ENCODE results near the gene F11R.
"Not testable (repeated sequence)": the region's sequence is repeated elsewhere in the genome, so short reads cannot be mapped to it uniquely, and the experiment has no call there.

F11R gene

DNA sequence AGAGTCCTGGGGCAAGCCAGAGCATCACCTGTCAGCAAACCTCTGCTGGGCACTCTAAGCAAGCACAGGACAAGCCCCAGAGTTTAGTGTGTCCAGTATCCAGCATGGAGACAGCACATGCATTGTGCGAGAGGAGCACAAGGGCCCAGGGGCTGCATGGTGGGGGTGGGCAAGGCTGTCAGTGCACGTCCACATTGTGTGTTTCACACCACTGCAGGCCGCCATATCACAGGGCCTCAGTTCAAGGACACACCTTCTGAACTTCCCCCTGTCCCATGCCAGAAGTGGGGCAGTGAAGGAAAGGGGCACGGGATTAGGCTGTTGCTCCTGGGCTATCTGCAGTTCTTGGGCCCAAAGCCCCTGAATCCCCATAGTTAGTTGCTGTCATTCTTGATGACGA is 18.6 kb upstream of the F11R start:
- DNase-seq (ENCODE audit: low read depth) = no peak

DNA sequence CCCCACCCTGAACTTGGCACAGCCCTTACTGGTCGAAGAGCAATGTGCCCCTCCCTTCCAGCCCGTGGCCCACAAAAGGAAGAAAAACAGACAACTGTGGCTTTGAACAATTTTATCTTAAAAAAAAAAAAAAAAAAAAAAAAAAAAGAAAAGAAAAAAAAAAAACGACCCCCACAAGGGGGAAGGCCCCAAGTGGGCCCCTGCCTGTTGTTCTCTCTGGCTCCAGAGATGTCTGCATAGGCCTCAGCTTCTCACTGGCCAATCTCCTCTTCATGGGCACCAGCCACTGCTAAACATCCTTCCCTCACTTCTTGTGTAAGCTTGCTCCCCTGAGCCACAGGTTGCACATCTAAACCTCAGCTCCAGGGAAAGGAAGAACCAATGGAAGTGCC is 18.2 kb upstream of the F11R start:
- DNase-seq (ENCODE audit: low read depth) = no peak

DNA sequence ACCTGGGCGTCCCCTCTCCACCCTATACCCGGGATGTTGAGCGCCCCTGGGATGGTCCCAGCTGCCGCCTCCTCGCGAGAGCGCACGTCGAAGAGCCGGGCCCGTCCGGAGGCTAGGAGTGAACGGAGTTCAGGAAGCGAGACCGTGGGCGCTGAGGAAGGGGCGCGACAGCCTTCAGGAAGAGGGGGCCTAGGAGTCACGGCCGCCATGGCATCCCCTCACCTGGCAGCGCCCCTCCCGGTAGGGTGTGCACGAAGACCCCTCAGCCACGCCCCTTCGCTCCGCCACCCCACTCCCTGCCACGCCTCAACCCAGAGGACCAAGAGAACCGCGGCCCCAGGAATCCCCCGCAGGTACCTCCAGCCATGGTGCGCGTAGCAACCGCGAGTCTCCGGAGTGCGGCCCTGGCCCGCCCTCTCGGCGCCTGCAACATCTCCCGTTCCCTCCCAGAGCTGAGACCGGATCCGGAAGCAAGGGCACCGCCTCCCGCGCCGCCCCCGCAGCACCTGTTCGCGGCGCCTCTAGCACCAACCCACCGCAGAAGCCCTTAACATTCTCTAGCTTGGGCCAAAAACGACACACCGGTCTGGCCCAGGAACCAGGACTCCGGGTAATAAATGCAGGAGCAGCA is 17.7 kb upstream of the F11R start, which contains the start of gene TSTD1:
TSTD1 (minus strand) TSS at position 442 of the 631 bp plus-strand sequence; CDS start at position 367, 75 bp downstream.
- DNase-seq (ENCODE audit: low read depth) = peak; percentile 57

DNA sequence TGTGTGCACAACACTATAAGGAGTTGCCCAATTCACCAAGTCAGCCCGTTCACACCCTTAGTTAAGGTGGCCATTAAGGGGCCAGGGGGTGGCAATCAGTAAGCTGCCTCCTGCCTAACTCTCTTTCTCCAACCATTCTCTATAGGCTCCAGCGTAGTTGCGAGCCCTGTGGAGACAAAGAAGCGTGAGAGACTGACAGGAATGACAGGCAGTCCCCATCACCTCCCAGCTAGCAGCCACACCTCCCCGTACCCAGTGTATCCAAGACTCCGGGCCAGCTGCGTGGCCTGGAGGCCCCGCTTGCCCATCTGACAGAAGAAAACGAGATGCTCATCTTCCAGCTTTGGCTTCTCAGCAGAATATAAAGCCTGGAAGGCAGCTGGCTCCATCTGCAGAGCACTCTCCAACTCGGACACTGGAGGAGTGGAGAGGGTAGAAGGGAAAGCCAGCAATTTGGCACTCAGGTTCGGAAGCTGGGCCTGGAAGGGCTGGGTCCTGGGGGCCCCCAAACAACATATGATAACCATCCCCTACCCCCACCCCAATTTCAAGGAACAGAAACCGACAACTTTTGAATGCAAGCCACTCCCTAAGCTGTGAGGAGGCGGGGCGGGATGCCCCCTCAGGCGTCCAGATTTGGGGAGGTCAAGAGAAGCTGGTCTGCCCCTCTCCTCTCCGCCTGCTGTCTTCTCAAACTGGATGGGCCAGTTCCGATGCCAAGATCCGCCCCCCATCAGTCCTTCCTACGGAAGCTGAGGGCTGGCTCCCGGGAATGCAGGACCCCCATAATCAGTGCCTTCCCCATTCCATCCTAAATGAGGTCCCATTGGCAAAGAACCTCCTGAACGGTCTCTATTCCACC is 16.9 kb upstream of the F11R start:
- no peak for DNase-seq (ENCODE audit: low read depth)

DNA sequence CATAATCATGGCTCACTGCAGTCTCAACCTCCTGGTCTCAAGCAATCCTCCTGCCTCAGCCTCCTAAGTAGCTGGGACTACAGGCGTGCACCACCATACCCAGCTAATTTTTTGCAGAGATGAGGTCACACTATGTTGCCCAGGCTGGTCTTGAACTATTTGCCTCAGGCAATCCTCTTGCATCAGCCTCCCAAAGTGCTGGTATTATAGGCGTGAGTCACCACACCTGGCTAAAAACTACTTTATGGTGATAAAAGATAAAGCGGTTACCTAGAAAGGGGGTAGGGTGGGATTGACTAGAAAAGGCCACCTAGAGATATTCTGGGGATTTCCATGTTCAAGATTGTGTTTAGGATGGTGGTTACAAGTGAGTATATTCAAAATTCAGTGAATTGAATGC is 12.8 kb upstream of the F11R start:
- DNase-seq (ENCODE audit: low read depth) = no peak

DNA sequence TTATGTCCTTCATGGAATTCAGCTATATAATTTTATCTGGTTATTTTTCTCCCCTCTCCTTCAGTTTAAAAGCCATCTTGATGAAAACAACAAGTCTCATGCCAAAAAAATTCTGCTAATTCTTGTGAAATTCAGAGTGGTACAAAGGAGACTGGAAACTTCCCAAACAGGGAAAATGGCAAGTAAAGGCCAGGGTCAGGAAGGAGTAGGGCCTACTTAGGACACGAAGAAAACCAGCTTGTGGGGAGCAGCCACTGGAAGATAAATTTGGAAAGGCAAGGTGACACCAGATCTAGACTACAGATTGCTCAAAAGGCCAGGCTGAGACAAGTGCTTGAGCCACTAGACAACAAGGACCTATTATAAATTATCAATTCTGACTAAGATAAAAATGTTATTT is 11.5 kb upstream of the F11R start:
- DNase-seq (ENCODE audit: low read depth) = peak; percentile 45

DNA sequence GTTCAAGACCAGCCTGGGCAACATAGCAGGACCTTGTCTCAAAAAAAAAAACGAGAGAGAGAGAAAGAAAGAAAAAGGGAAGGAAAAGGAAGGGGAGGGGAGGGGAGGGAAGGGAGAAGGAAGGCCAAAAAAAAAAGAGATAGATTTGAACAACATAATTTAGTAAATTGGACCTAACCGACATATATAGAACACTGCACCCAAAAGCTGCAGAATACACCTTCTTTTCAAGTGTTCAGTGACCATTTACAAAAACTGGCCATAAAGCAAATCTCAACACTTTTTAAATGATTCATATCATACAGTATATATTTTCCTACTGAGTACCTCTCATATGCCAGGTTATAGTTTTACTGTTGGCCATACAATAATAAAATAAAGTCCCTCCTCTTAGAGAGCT is 10.9 kb upstream of the F11R start:
- no peak for DNase-seq (ENCODE audit: low read depth)

DNA sequence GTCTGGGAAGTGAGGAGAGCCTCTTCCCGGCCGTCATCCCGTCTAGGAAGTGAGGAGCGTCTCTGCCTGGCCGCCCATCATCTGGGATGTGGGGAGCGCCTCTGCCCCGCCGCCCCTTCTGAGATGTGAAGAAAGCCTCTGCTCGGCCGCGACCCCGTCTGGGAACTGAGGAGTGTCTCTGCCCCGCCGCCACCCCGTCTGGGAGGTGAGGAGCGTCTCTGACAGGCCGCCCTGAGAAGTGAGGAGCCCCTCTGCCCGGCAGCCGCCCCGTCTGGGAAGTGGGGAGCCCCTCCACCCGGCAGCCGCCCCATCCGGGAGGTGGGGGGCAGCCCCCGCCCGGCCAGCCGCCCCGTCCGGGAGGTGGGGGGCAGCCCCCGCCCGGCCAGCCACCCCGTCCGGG is 8.5 kb upstream of the F11R start:
- not testable (repeated sequence) for DNase-seq (ENCODE audit: low read depth)

DNA sequence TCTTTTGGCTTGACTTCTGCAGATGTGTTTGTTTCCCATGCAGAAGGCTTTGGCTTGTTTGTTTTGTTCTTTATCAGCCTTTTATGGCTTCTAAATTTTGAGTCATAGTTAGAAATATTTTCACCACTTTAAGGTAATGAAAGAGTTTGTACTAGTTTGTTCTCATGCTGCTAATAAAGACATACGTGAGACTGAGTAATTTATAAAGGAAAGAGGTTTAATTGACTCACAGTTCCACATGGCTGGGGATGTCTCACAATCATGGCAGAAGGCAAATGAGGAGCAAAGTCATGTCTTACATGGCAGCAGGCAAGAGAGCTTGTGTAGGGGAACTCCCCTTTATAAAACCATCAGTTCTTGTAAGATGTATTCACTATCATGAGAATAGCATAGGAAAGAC is 6.0 kb upstream of the F11R start:
- DNase-seq (ENCODE audit: low read depth) = peak; percentile 39

DNA sequence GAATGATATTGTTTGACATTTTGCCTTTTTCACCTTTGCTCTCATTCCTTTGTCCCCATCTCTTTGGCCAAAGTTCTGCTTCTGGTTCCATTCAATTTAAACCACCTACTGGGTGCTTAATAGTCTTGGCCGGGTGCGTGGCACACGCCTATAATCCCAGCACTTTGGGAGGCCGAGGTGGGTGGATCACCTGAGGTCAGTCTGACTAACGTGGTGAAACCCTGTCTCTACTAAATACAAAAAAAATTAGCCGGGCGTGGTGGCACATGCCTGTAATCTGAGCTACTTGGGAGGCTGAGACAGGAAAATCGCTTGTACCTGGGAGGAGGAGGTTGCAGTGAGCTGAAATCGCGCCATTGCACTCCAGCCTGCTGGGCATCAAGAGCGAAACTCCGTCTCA is 1.5 kb upstream of the F11R start:
- not testable (repeated sequence) for DNase-seq (ENCODE audit: low read depth)

DNA sequence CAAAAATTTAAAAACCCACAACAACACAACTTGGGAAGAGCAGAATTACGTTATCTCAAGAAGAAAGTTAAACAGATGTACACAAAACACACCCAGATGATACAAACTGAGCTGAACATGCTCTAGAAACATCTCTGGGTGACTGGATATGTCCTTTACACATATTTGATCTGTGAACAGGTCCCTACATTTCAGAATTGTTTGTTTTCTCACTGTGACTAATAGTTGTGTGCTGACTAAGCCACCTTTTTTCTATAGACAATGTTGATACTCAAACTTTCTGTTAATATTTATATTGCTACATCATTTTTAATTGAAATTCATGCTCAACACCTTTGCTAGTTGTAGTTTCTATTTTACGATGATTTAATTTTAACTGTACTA is 1.0 kb upstream of the F11R start:
- no peak for DNase-seq (ENCODE audit: low read depth)

DNA sequence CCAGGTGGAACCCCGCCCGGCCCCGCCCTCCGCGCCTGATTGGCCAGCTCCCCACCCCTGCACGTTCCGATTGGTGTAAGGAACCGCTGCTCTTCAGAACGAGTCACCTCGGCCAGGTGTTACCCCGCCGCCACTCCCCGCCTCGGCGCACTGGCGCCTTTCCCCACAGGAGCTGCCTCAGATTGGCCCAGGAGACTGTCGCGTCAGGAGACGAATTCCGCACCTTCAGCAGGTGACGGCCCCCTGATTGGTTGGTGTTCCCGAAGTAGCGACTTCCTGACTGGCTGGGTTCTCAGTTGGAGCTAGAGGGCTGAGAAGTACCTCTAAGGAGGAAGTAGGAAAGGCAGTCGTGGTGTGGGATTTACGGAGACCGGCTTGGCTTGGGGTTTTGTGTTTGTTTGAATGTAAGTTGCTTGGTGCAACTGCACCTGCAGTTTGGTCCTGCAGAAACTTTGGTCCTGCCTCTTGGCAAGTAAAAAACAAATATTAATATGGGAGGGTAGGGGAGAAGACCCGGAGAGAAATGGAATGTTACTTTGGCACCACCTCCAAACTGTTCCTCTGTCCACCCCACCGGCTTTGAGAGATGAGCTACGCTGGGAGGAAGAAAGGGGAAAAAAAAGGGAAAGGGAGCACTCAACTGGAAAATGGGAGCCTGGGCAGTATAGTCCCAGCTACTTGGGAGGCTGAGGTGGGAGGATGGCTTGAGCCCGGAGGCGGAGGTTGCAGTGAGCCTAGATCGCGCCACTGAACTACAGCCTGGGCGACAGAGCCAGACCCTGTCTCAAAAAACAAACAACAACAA is 415 bp upstream of the F11R start:
- peak; percentile 65 for DNase-seq (ENCODE audit: low read depth)

DNA sequence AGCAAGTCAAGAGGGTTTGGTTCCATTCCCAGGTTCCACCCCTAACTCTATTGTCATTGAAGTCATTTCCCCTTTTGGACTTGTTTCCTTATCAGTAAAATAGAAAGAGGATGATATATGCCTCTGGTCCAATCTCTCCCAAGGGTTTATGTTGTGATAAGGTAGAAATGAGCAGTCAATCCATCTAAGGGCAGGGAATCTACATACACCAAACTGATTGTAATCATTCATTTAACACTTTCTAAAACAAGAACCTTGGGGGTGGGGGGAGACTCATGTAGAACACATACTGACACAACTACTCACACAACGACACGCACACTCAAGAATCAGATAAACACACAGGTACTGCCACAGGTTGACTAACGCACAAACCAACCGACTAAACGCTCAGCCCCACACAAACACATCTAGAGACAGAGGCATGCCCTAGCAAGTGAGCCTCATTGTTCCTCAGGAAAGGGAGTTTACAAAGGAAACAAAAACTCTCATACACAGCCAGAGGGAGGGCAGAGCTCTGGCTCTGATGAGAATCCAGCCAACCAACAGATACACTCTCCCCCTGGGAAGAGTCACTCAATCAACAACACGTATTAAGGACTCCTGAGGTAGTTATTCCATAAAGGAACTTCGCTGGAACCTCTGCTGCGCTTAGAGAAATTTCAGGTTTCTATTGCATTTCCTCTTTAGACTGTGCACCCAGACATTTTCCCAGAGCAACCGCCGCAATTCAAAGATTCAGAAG is 1.0 kb downstream of the F11R start:
- DNase-seq (ENCODE audit: low read depth) = peak; percentile 42

DNA sequence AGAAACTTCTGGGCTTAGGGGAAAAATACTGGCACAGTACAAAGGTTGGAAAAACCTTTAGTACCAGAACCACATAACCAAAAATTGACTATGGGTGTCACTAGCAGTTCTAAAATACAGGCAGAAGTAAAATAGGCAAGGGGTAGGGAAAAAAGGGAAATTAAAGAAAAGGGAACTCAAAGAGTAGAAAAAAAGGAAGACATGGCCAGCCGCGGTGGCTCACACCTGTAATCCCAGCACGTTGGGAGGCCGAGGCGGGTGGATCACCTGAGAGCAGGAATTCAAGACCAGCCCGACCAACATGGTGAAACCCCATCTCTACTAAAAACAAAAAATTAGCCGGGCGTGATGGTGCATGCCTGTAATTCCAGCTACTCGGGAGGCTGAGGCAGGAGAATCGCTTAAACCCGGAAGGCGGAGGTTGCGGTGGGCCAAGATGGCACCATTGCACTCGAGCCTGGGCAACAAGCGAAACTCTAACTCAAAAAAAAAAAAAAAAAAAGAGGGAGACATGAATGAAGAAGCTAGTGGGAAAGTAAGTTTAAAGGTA is 1.8 kb downstream of the F11R start:
- DNase-seq (ENCODE audit: low read depth) = not testable (repeated sequence)

DNA sequence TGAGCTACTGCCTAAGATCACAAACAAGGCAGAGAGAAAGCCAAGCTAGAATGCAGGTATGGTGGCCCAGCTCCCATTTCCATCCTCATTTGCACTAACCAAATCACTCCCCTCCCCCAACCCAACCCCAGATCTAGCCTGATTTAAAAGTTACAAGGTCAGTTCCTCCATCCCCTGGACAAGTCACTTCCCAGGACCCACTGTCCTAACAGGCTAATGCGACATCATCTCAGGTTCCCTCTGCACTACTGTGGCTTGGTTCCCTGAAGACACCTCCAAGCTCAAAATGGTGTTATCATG is 2.4 kb downstream of the F11R start:
- DNase-seq (ENCODE audit: low read depth) = no peak

DNA sequence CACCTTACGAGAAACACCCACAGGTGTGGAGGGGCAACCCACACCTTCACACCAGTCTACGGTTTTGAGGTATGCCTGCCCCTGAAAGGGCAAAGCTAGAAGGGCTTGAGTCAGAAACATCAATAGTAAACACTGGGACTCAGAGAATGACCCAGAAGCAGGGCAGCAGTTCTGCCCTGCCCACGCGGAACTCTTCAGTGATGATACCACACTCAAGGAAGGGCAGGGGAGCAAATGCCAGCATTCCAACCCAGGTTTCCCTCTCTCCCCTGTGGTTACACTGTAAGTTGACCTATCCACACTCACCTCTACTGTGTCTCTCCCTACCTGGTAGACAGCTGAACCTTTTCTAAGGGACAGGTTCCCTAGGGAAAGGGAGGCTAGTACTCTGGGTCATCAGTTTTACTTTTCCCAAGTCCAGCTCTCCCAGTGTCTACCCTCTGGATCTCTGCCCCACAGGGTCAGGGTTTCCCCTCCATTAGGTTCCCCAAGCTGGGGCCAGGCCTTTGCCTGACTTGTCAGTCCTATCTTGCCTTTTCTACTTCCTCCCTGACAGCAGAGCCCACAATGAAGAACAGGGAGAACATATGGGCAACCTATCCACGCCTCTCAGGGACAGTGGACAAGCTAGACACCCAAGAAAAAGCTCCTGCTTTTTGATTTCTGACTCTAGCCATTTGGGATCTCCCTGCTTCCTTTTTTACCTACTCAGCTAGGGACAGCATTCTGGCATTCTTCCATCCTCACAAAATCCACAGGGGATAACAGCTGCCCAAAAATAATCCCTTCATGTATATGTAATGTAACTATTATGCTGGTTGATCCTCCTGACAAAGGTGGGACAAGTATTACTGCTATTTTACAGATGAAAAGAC is 3.0 kb downstream of the F11R start:
- no peak for DNase-seq (ENCODE audit: low read depth)

DNA sequence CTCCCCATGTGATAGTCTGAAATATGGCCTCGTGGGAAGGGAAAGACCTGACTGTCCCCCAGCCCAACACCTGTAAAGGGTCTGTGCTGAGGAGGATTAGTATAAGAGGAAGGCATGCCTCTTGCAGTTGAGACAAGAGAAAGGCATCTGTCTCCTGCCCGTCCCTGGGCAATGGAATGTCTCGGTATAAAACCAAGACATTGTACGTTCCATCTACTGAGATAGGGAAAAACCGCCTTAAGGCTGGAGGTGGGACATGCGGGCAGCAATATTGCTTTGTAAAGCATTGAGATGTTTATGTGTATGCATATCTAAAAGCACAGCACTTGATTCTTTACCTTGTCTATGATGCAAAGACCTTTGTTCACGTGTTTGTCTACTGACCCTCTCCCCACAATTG is 3.8 kb downstream of the F11R start:
- not testable (repeated sequence) for DNase-seq (ENCODE audit: low read depth)

DNA sequence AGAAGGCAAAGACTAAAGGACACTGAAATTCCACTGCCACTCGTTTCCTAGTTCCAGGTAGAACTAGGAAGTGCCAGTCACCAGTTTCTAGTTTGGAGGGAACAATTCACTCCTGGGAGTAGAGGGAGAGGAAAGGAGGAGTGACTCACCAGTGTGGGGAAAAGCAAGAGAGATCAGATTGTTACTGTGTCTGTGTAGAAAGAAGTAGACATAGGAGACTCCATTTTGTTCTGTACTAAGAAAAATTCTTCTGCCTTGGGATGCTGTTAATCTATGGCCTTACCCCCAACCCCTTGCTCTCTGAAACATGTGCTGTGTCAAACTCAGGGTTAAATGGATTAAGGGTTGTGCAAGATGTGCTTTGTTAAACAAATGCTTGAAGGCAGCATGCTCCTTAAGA is 4.3 kb downstream of the F11R start:
- peak; percentile 72 for DNase-seq (ENCODE audit: low read depth)

DNA sequence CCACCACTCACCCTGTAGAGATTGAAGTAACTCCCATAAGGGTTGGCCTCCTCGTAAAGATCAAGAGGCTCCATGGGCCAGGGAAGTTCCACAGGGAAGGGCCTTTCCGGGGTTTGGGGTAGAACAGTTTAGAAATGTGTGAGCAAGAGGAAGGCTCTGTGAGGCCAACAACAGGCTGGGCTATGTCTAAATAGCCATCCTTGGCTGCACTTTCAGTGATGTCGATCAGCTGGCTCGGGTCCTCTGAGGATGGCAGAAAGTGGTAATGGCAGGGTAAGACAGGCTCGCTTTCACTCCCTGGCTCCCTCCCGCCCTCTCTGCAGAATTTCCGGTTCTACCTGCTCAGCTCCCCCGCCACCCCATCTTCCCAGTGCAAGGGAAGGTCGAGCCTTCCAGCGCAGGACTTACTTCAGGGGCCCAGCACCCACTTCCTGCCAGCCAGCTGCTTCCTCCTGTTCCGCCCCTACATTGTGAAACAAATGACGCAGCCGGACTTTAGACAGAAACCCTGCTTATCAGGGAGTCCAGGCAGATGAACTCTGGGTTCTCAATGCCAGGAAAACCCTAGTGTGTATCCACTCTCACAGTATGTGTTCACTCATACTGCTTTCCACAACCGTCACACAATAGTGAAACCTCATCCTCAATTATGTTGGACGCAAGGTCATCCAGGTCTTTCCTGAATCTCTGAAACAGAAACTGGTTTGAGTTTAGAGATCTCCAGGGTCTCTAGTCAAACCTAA is 7.3 kb downstream of the F11R start:
- peak; percentile 99 for DNase-seq (ENCODE audit: low read depth)

DNA sequence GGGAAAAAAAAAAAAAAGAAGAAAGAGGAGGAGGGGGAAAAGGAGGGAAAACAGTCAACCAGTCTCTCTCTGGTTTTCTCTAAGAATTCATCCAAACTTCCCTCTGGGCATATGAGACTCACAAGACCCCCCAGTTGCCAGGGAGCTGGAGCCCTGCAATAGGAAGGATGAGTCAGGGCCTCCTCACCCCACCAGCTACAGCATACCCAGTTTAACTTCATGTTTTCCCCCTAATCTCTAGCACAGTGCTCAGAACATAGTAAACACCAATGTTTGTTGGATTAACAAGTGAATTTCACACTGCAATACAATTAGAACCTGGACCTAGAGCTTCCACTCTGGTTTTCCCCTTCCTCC is 7.8 kb downstream of the F11R start:
- peak; percentile 69 for DNase-seq (ENCODE audit: low read depth)

All from amniotic epithelial cell (primary cell).